ENCODE results near the gene EXD3.

EXD3 gene

GRCh38 chr9:137320555-137321384 is 102.2 kb downstream of the EXD3 start:
- Histone ChIP-seq H3K4me3 (ENCODE audit: low read length in 2 of 2) (no peak overlapping the region), H3K36me3 (ENCODE audit: control insufficient read depth in 2 of 2, insufficient read depth in 2 of 2, low read length in 2 of 2) (no peaks in the 10 kb centered on the region), H3K27ac (ENCODE audit: low read length) (no peak overlapping the region), H3K9ac (ENCODE audit: low read length in 2 of 2) (no peak overlapping the region), H3K9me3 (ENCODE audit: control insufficient read depth in 2 of 2, low read length in 2 of 2) (no peaks in the 10 kb centered on the region), H3K27me3 (ENCODE audit: control insufficient read depth in 1 of 2, insufficient read depth in 2 of 2, low read length in 2 of 2) (peaks cover 4 to 18% of the 10 kb centered on the region in 2 donors), H3K4me1 (ENCODE audit: control insufficient read depth, insufficient read depth, low read length) (peaks cover 8% of the 10 kb centered on the region)

GRCh38 chr9:137319739-137320551 is 103.0 kb downstream of the EXD3 start:
- no peak overlapping the region for H3K9ac ChIP-seq (ENCODE audit: low read length in 2 of 2)
- H3K9me3 ChIP-seq (ENCODE audit: control insufficient read depth in 2 of 2, low read length in 2 of 2): no peaks in the 10 kb centered on the region
- peaks cover 8% of the 10 kb centered on the region for H3K4me1 ChIP-seq (ENCODE audit: control insufficient read depth, insufficient read depth, low read length)
- no peaks in the 10 kb centered on the region for H3K36me3 ChIP-seq (ENCODE audit: control insufficient read depth in 2 of 2, insufficient read depth in 2 of 2, low read length in 2 of 2)
- peaks cover 5 to 26% of the 10 kb centered on the region in 2 donors for H3K27me3 ChIP-seq (ENCODE audit: control insufficient read depth in 1 of 2, insufficient read depth in 2 of 2, low read length in 2 of 2)
- H3K4me3 ChIP-seq (ENCODE audit: low read length in 2 of 2): no peak overlapping the region
- no peak overlapping the region for H3K27ac ChIP-seq (ENCODE audit: low read length)

GRCh38 chr9:137319011-137319738 is 103.8 kb downstream of the EXD3 start:
- H3K27ac ChIP-seq (ENCODE audit: low read length): no peak overlapping the region
- H3K27me3 ChIP-seq (ENCODE audit: control insufficient read depth in 1 of 2, insufficient read depth in 2 of 2, low read length in 2 of 2): peaks cover 8 to 26% of the 10 kb centered on the region in 2 donors
- no peak overlapping the region for H3K9ac ChIP-seq (ENCODE audit: low read length in 2 of 2)
- no peak overlapping the region for H3K4me3 ChIP-seq (ENCODE audit: low read length in 2 of 2)
- peaks cover 8% of the 10 kb centered on the region for H3K4me1 ChIP-seq (ENCODE audit: control insufficient read depth, insufficient read depth, low read length)
- H3K9me3 ChIP-seq (ENCODE audit: control insufficient read depth in 2 of 2, low read length in 2 of 2): no peaks in the 10 kb centered on the region
- no peaks in the 10 kb centered on the region for H3K36me3 ChIP-seq (ENCODE audit: control insufficient read depth in 2 of 2, insufficient read depth in 2 of 2, low read length in 2 of 2)

- peaks cover 8 to 26% of the 10 kb centered on the region in 2 donors for H3K27me3 ChIP-seq (ENCODE audit: control insufficient read depth in 1 of 2, insufficient read depth in 2 of 2, low read length in 2 of 2)
- H3K4me1 ChIP-seq (ENCODE audit: control insufficient read depth, insufficient read depth, low read length): peaks cover 8% of the 10 kb centered on the region
- H3K9ac ChIP-seq (ENCODE audit: low read length in 2 of 2): no peak overlapping the region
- H3K4me3 ChIP-seq (ENCODE audit: low read length in 2 of 2): no peak overlapping the region
- H3K9me3 ChIP-seq (ENCODE audit: control insufficient read depth in 2 of 2, low read length in 2 of 2): no peaks in the 10 kb centered on the region
- H3K27ac ChIP-seq (ENCODE audit: low read length): no peak overlapping the region
- no peaks in the 10 kb centered on the region for H3K36me3 ChIP-seq (ENCODE audit: control insufficient read depth in 2 of 2, insufficient read depth in 2 of 2, low read length in 2 of 2)
Measured at GRCh38 chr9:137318602-137319001, 104.4 kb downstream of the EXD3 start.

- H3K27me3 ChIP-seq (ENCODE audit: control insufficient read depth in 1 of 2, insufficient read depth in 2 of 2, low read length in 2 of 2): peaks cover 8 to 26% of the 10 kb centered on the region in 2 donors
- H3K9ac ChIP-seq (ENCODE audit: low read length in 2 of 2): no peak overlapping the region
- no peaks in the 10 kb centered on the region for H3K36me3 ChIP-seq (ENCODE audit: control insufficient read depth in 2 of 2, insufficient read depth in 2 of 2, low read length in 2 of 2)
- H3K27ac ChIP-seq (ENCODE audit: low read length): no peak overlapping the region
- peaks cover 8% of the 10 kb centered on the region for H3K4me1 ChIP-seq (ENCODE audit: control insufficient read depth, insufficient read depth, low read length)
- no peak overlapping the region for H3K4me3 ChIP-seq (ENCODE audit: low read length in 2 of 2)
- H3K9me3 ChIP-seq (ENCODE audit: control insufficient read depth in 2 of 2, low read length in 2 of 2): no peaks in the 10 kb centered on the region
Measured at GRCh38 chr9:137317718-137318511, 105.0 kb downstream of the EXD3 start.

- Histone ChIP-seq H3K36me3 (ENCODE audit: control insufficient read depth in 2 of 2, insufficient read depth in 2 of 2, low read length in 2 of 2) (no peaks in the 10 kb centered on the region), H3K27me3 (ENCODE audit: control insufficient read depth in 1 of 2, insufficient read depth in 2 of 2, low read length in 2 of 2) (peaks cover 8 to 26% of the 10 kb centered on the region in 2 donors), H3K4me3 (ENCODE audit: low read length in 2 of 2) (no peak overlapping the region), H3K9me3 (ENCODE audit: control insufficient read depth in 2 of 2, low read length in 2 of 2) (no peaks in the 10 kb centered on the region), H3K4me1 (ENCODE audit: control insufficient read depth, insufficient read depth, low read length) (peaks cover 8% of the 10 kb centered on the region), H3K9ac (ENCODE audit: low read length in 2 of 2) (no peak overlapping the region), H3K27ac (ENCODE audit: low read length) (no peak overlapping the region)
Measured at GRCh38 chr9:137317021-137317717, 105.8 kb downstream of the EXD3 start.

- H3K9ac ChIP-seq (ENCODE audit: low read length in 2 of 2): no peak overlapping the region
- H3K27ac ChIP-seq (ENCODE audit: low read length): no peak overlapping the region
- H3K36me3 ChIP-seq (ENCODE audit: control insufficient read depth in 2 of 2, insufficient read depth in 2 of 2, low read length in 2 of 2): no peaks in the 10 kb centered on the region
- peak overlapping the region in 1 of 2 donors; percentile 29 for H3K4me3 ChIP-seq (ENCODE audit: low read length in 2 of 2)
- peaks cover 8 to 26% of the 10 kb centered on the region in 2 donors for H3K27me3 ChIP-seq (ENCODE audit: control insufficient read depth in 1 of 2, insufficient read depth in 2 of 2, low read length in 2 of 2)
- no peaks in the 10 kb centered on the region for H3K9me3 ChIP-seq (ENCODE audit: control insufficient read depth in 2 of 2, low read length in 2 of 2)
- H3K4me1 ChIP-seq (ENCODE audit: control insufficient read depth, insufficient read depth, low read length): peaks cover 8% of the 10 kb centered on the region
Measured at GRCh38 chr9:137316012-137316981, 106.7 kb downstream of the EXD3 start.

- no peaks in the 10 kb centered on the region for H3K9me3 ChIP-seq (ENCODE audit: control insufficient read depth in 2 of 2, low read length in 2 of 2)
- peaks cover 8 to 26% of the 10 kb centered on the region in 2 donors for H3K27me3 ChIP-seq (ENCODE audit: control insufficient read depth in 1 of 2, insufficient read depth in 2 of 2, low read length in 2 of 2)
- no peak overlapping the region for H3K27ac ChIP-seq (ENCODE audit: low read length)
- H3K36me3 ChIP-seq (ENCODE audit: control insufficient read depth in 2 of 2, insufficient read depth in 2 of 2, low read length in 2 of 2): no peaks in the 10 kb centered on the region
- H3K9ac ChIP-seq (ENCODE audit: low read length in 2 of 2): no peak overlapping the region
- peaks cover 8% of the 10 kb centered on the region for H3K4me1 ChIP-seq (ENCODE audit: control insufficient read depth, insufficient read depth, low read length)
- H3K4me3 ChIP-seq (ENCODE audit: low read length in 2 of 2): no peak overlapping the region
Measured at GRCh38 chr9:137315581-137316011, 107.4 kb downstream of the EXD3 start.
